H9 (cell line): ENCODE results near the gene FBN1. TPM values are rescaled to one million over a fixed set of nuclear protein-coding genes. Genes with fewer than 3 reads are reported as not detected.

ENCODE experiments used
- DNase-seq: peaks from one replicate; pipeline ENCODE4 v3.0.0-alpha.2; 2017
- H2AFZ ChIP-seq: one replicate; pipeline ENCODE4 v1.6.1; 2013; ENCODE audit warnings: mild to moderate bottlenecking, low read length, control low read depth, moderate library complexity
- H2AK5ac ChIP-seq: 2 replicates; pipeline ENCODE4 v1.6.1; 2013; ENCODE audit warnings: low read length, control low read depth, mixed read lengths; ENCODE audit not compliant: insufficient read length
- H2BK120ac ChIP-seq: one replicate; pipeline ENCODE4 v1.6.1; 2013; ENCODE audit warnings: low read depth, mild to moderate bottlenecking, low read length, control low read depth, inconsistent platforms; ENCODE audit not compliant: poor library complexity, severe bottlenecking
- H2BK12ac ChIP-seq: 2 replicates; pipeline ENCODE4 v1.6.1; 2013; ENCODE audit warnings: low read length, control low read depth, mixed read lengths, low read depth; ENCODE audit not compliant: insufficient read length
- H2BK15ac ChIP-seq: 2 replicates; pipeline ENCODE4 v1.6.1; 2013; ENCODE audit warnings: low read depth, low read length, control low read depth
- H2BK20ac ChIP-seq: one replicate; pipeline ENCODE4 v1.6.1; 2013; ENCODE audit warnings: low read depth, mild to moderate bottlenecking, low read length, control low read depth, inconsistent platforms; ENCODE audit not compliant: poor library complexity, severe bottlenecking
- H2BK5ac ChIP-seq: 2 replicates; pipeline ENCODE4 v1.6.1; 2013; ENCODE audit warnings: low read length, control low read depth, mixed read lengths; ENCODE audit not compliant: insufficient read length
- H3K14ac ChIP-seq: 2 replicates; pipeline ENCODE4 v1.6.1; 2013; ENCODE audit warnings: low read length, control low read depth; ENCODE audit not compliant: insufficient read depth
- H3K18ac ChIP-seq: 2 replicates; pipeline ENCODE4 v1.6.1; 2013; ENCODE audit warnings: low read depth, mild to moderate bottlenecking, mixed read lengths, low read length, control low read depth; ENCODE audit not compliant: insufficient read length
- H3K23ac ChIP-seq: 2 replicates; pipeline ENCODE4 v1.6.1; 2013; ENCODE audit warnings: low read length, control low read depth, mixed read lengths, low read depth; ENCODE audit not compliant: insufficient read length
- H3K23me2 ChIP-seq: 2 replicates; pipeline ENCODE4 v1.6.1; 2013; ENCODE audit warnings: low read depth, mild to moderate bottlenecking, mixed read lengths, low read length, control low read depth; ENCODE audit not compliant: insufficient read length, poor library complexity, severe bottlenecking
- H3K27ac ChIP-seq: 2 replicates; pipeline ENCODE4 v1.5.1; 2013; ENCODE audit warnings: low read length, control low read depth, mixed read lengths, low read depth; ENCODE audit not compliant: insufficient read length
- H3K27me3 ChIP-seq: 2 replicates; pipeline ENCODE4 v1.6.1; 2013; ENCODE audit warnings: low read length, control low read depth, inconsistent platforms; ENCODE audit not compliant: insufficient read depth
- H3K4ac ChIP-seq: 2 replicates; pipeline ENCODE4 v1.6.1; 2013; ENCODE audit warnings: low read depth, mild to moderate bottlenecking, control low read depth, inconsistent platforms, low read length, moderate library complexity
- H3K4me1 ChIP-seq: 2 replicates; pipeline ENCODE4 v1.6.1; 2013; ENCODE audit warnings: low read length, control low read depth, inconsistent platforms; ENCODE audit not compliant: insufficient read depth
- H3K4me2 ChIP-seq: 2 replicates; pipeline ENCODE4 v1.6.1; 2013; ENCODE audit warnings: low read length, control low read depth, mixed read lengths; ENCODE audit not compliant: insufficient read length, insufficient read depth
- H3K56ac ChIP-seq: 2 replicates; pipeline ENCODE4 v1.6.1; 2013; ENCODE audit warnings: low read depth, mild to moderate bottlenecking, mixed read lengths, low read length, control low read depth; ENCODE audit not compliant: insufficient read length
- H3K79me1 ChIP-seq: 2 replicates; pipeline ENCODE4 v1.6.1; 2013; ENCODE audit warnings: low read depth, mild to moderate bottlenecking, moderate library complexity, low read length, control low read depth, inconsistent platforms; ENCODE audit not compliant: insufficient read depth, poor library complexity, severe bottlenecking
- H3K79me2 ChIP-seq: 2 replicates; pipeline ENCODE4 v1.6.1; 2013; ENCODE audit warnings: low read length, control low read depth, inconsistent platforms; ENCODE audit not compliant: insufficient read depth
- H3K9ac ChIP-seq: 2 replicates; pipeline ENCODE4 v1.6.1; 2013; ENCODE audit warnings: low read length, control low read depth, mixed read lengths; ENCODE audit not compliant: insufficient read length; ENCODE audit errors: extremely low read depth
- H3K9me3 ChIP-seq: one replicate; pipeline ENCODE4 v1.6.1; 2013; ENCODE audit warnings: low read depth, low read length, inconsistent platforms; ENCODE audit not compliant: control insufficient read depth
- H3T11ph ChIP-seq: one replicate; pipeline ENCODE4 v1.6.1; 2013; ENCODE audit warnings: mild to moderate bottlenecking, low read length, control low read depth, inconsistent platforms
- H4K20me1 ChIP-seq: one replicate; pipeline ENCODE4 v1.6.1; 2013; ENCODE audit not compliant: control insufficient read depth, insufficient read length, insufficient read depth
- H4K5ac ChIP-seq: 2 replicates; pipeline ENCODE4 v1.6.1; 2013; ENCODE audit warnings: low read depth, mild to moderate bottlenecking, mixed read lengths, low read length, control low read depth; ENCODE audit not compliant: insufficient read length
- H4K8ac ChIP-seq: replicated peaks from 2 replicates; pipeline ENCODE4 v1.6.1; 2013; ENCODE audit warnings: low read length, control low read depth, mixed read lengths, low read depth; ENCODE audit not compliant: insufficient read length
- H4K91ac ChIP-seq: 2 replicates; pipeline ENCODE4 v1.6.1; 2013; ENCODE audit warnings: low read depth, mild to moderate bottlenecking, moderate library complexity, mixed read lengths, low read length, control low read depth; ENCODE audit not compliant: insufficient read length
- H3K27ac Mint-ChIP-seq, 3 experiments: 2 replicates in 2 of 3; 3 replicates in 1 of 3; pipeline ENCODE4 v1.8.0; 2020 to 2021; ENCODE audit warnings: mixed read lengths in 3 of 3, mild to moderate bottlenecking in 1 of 3, moderate library complexity in 1 of 3
- H3K27me3 Mint-ChIP-seq: 2 replicates; pipeline ENCODE4 v1.8.0; 2021; ENCODE audit warnings: low read depth, mild to moderate bottlenecking, moderate library complexity, mixed read lengths
- H3K36me3 Mint-ChIP-seq, 3 experiments: 2 replicates in 2 of 3; 3 replicates in 1 of 3; pipeline ENCODE4 v1.8.0; 2020 to 2021; ENCODE audit warnings: low read depth in 3 of 3, mixed read lengths in 3 of 3; ENCODE audit not compliant: insufficient read depth in 1 of 3
- H3K4me1 Mint-ChIP-seq, 2 experiments: 2 replicates each; pipeline ENCODE4 v1.8.0; 2020; ENCODE audit warnings: mixed read lengths in 2 of 2
- H3K4me3 Mint-ChIP-seq, 2 experiments: 2 replicates in 1 of 2; 3 replicates in 1 of 2; pipeline ENCODE4 v1.8.0; 2020 to 2021; ENCODE audit warnings: mild to moderate bottlenecking in 2 of 2, mixed read lengths in 2 of 2, moderate library complexity in 1 of 2
- H3K9me3 Mint-ChIP-seq, 2 experiments: 2 replicates in 1 of 2; 3 replicates in 1 of 2; pipeline ENCODE4 v1.8.0; 2020; ENCODE audit warnings: mild to moderate bottlenecking in 2 of 2, mixed read lengths in 2 of 2, moderate library complexity in 1 of 2
- WGBS: extraction: QIAGEN DNeasy Blood & Tissue Kit; methylation state at CpG from one replicate; pipeline ENCODE4 v1.1.7; 2013; ENCODE audit warnings: missing lambda C conversion rate, low lambda C conversion rate, mixed read lengths; ENCODE audit not compliant: insufficient read length; ENCODE audit errors: extremely low coverage; 5-methylcytosine and 5-hydroxymethylcytosine counted together
- total RNA-seq: library from RNA; stranded (reverse); gene quantifications from 2 replicates; pipeline ENCODE4 v1.2.1, GENCODE V29; 2021
- TF ChIP-seq, protein P1 (sequence below): fragments of 200-600 bp; sonication (generic); conservative IDR thresholded peaks from 3 replicates; pipeline ENCODE4 v1.8.0; 2021; ENCODE audit warnings: antibody characterized with exemption, mild to moderate bottlenecking

Gene FBN1
- total RNA-seq, 1 experiment from 2014 or later: 3.6 TPM

DNA sequence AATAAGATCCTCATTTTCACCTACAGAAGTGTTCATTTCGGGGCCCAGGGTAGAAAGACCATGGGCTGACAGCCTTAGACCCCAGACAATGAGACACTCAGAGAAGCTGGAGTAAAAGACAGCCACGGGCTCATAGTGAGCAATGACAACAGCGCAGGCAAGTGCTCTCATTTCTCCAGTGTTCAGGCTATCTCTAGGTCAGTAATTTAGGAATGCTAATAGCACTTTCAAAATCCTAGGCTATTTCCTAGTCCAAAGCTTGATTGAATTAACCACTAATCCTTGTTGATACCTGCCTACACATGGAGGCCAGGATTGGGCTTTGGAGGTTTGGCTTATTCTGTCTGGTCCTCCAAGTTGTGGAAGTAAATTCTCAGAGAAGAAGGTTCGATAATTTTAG is 44.4 kb downstream of the FBN1 start:
- Histone ChIP-seq H3K23ac (no peak overlapping the region), H3K4me2 (no peak overlapping the region), H2BK120ac (no peak overlapping the region), H2AK5ac (no peak overlapping the region), H3K4me1 (peaks cover 3% of the 10 kb centered on the region; the same call in 1 of the 2 replicates), H3K56ac (no peak overlapping the region), H4K91ac (no peak overlapping the region), H3K79me2 (no peaks in the 10 kb centered on the region), H3K18ac (no peak overlapping the region), H3K4ac (no peak overlapping the region), H2BK12ac (no peak overlapping the region), H3K9ac (no peak overlapping the region), H2BK15ac (no peak overlapping the region), H3K79me1 (no peaks in the 10 kb centered on the region), H4K20me1 (no peaks in the 10 kb centered on the region), H2BK5ac (no peak overlapping the region), H3K23me2 (no peaks in the 10 kb centered on the region), H4K5ac (no peak overlapping the region), H2BK20ac (no peak overlapping the region), H3K27ac (no peak overlapping the region), H4K8ac (no peak overlapping the region), H3T11ph (no peak overlapping the region), H3K9me3 (no peaks in the 10 kb centered on the region), H3K27me3 (no peaks in the 10 kb centered on the region), H3K14ac (no peak overlapping the region), H2AFZ (no peak overlapping the region)
- Mint-ChIP-seq H3K4me3 (no peak overlapping the region), H3K36me3 (no peaks in the 10 kb centered on the region), H3K27me3 (no peaks in the 10 kb centered on the region), H3K9me3 (no peaks in the 10 kb centered on the region), H3K4me1 (peaks cover 9 to 22% of the 10 kb centered on the region in 2 experiments), H3K27ac (no peak overlapping the region; a peak in 1 of 7 replicates)
- DNase-seq: no peak
- TF ChIP-seq, protein P1, sequence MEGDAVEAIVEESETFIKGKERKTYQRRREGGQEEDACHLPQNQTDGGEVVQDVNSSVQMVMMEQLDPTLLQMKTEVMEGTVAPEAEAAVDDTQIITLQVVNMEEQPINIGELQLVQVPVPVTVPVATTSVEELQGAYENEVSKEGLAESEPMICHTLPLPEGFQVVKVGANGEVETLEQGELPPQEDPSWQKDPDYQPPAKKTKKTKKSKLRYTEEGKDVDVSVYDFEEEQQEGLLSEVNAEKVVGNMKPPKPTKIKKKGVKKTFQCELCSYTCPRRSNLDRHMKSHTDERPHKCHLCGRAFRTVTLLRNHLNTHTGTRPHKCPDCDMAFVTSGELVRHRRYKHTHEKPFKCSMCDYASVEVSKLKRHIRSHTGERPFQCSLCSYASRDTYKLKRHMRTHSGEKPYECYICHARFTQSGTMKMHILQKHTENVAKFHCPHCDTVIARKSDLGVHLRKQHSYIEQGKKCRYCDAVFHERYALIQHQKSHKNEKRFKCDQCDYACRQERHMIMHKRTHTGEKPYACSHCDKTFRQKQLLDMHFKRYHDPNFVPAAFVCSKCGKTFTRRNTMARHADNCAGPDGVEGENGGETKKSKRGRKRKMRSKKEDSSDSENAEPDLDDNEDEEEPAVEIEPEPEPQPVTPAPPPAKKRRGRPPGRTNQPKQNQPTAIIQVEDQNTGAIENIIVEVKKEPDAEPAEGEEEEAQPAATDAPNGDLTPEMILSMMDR: no peak
- no CpG with 5 or more reads among the region's 4 CpGs for WGBS
